GM23248 (cell line): ENCODE data around the gene GINS2.

Experiments
- EZH2 ChIP-seq: fragments of 200-600 bp; sonication (generic); IDR thresholded peaks from 2 replicates; pipeline ENCODE4 v1.6.1; 2018; ENCODE audit warnings: antibody characterized with exemption, mild to moderate bottlenecking; ENCODE audit not compliant: insufficient read depth, poor library complexity, severe bottlenecking
- EZH2phosphoT487 ChIP-seq: fragments of 200-600 bp; sonication (generic); IDR thresholded peaks from 2 replicates; pipeline ENCODE4 v1.6.1; 2018; ENCODE audit warnings: antibody characterized with exemption, moderate library complexity, mild to moderate bottlenecking, low read depth; ENCODE audit not compliant: insufficient read depth

GRCh38 chr16:85635545-85636140 lies 53.1 kb downstream of the GINS2 start:
- TF ChIP-seq EZH2: no peak
- no peak for TF ChIP-seq EZH2phosphoT487
